DOHH2 (cell line): ENCODE data around the gene TRIB2.

Source experiments
- CTCF ChIP-seq: fragments of 200-600 bp; sonication (generic); IDR thresholded peaks from one replicate; pipeline ENCODE4 v1.5.1; 2014; ENCODE audit warnings: antibody characterized with exemption, mild to moderate bottlenecking, low read depth, low read length; ENCODE audit not compliant: poor library complexity, severe bottlenecking
- EZH2phosphoT487 ChIP-seq: fragments of 200-600 bp; sonication (generic); IDR thresholded peaks from 2 replicates; pipeline ENCODE4 v1.6.1; 2017; ENCODE audit warnings: borderline replicate concordance, mild to moderate bottlenecking, antibody characterized with exemption, low read length, moderate library complexity, mixed read lengths

GRCh38 chr2:12716032-12716281 is 779 bp upstream of the TRIB2 start:
- TF ChIP-seq CTCF, result peak; percentile 76
- TF ChIP-seq EZH2phosphoT487, result no peak
